K562 (cell line): Measurements from ENCODE around the gene GYPC. TPM values are rescaled to one million over a fixed set of nuclear protein-coding genes. Genes with fewer than 3 reads are reported as not detected.

Experiments
- ATAC-seq: fragments of 200-7000 bp; cut with Tn5 transposase; 3 replicates; pipeline ENCODE4 v1.9.1; 2020; ENCODE audit warnings: moderate library complexity
- BruUV-seq: library from RNA; stranded (reverse); fragments of 400-500 nt; replicated peaks from 2 replicates; lab custom pipeline; 2021; lab: Mats Ljungman, UMichigan
- CTCF ChIA-PET: fragments of 300-600 bp; formaldehyde crosslinking; extraction: SDS; loops from one replicate; lab custom pipeline; 2021; ENCODE audit warnings: low intra/inter-chr PET ratio; lab: Yijun Ruan, JAX
- POLR2A ChIA-PET: fragments of 300-600, 350-650 bp; sonication (Branson Sonifier 250); formaldehyde crosslinking; extraction: SDS; loops from one replicate; lab custom pipeline; 2021; ENCODE audit warnings: antibody characterized with exemption, inconsistent platforms; lab: Yijun Ruan, JAX
- DNase-seq, 4 experiments: peaks; one replicate each; pipeline versions ENCODE4 v3.0.0 to v3.0.0-alpha.2; 2011 to 2018; ENCODE audit warnings: low spot score in 3 of 4, mixed read lengths in 3 of 4; ENCODE audit errors: extremely low read depth in 1 of 4
- FAIRE-seq: peaks from 2 replicates; lab custom pipeline; 2011; peaks lifted over from hg19 to GRCh38; lab: Jason Lieb, UNC
- H2AFZ ChIP-seq: 2 replicates; pipeline ENCODE4 v1.6.0; 2011; ENCODE audit warnings: low read depth, low read length, control low read depth, inconsistent platforms
- H3K27ac ChIP-seq: fragments of 200-600 bp; 3 replicates; pipeline ENCODE4 v1.8.0; 2011; ENCODE audit warnings: low read depth, mild to moderate bottlenecking, control low read depth, inconsistent platforms, low read length, moderate library complexity, mixed read lengths; ENCODE audit errors: extremely low read depth
- H3K27me3 ChIP-seq, 2 experiments: fragments of 300-600 bp in 1 of 2; 2 replicates in 1 of 2; 3 replicates in 1 of 2; pipeline versions ENCODE4 v1.6.0 to v1.8.0; 2011; ENCODE audit warnings: inconsistent platforms in 2 of 2, low read length in 2 of 2, mild to moderate bottlenecking in 1 of 2, mixed read lengths in 1 of 2, moderate library complexity in 1 of 2; ENCODE audit not compliant: control insufficient read depth in 2 of 2, insufficient read depth in 2 of 2
- H3K36me3 ChIP-seq: fragments of 300-600 bp; 3 replicates; pipeline ENCODE4 v1.8.0; 2011; ENCODE audit warnings: mild to moderate bottlenecking, low read length, inconsistent platforms; ENCODE audit not compliant: control insufficient read depth, insufficient read depth
- H3K4me1 ChIP-seq, 2 experiments: fragments of 200-600 bp in 1 of 2; replicated peaks in 1 of 2; 2 replicates in 1 of 2; 3 replicates in 1 of 2; pipeline versions ENCODE4 v1.5.1 to v1.8.0; 2011; ENCODE audit warnings: inconsistent platforms in 2 of 2, low read length in 2 of 2, mild to moderate bottlenecking in 1 of 2, mixed read lengths in 1 of 2, moderate library complexity in 1 of 2; ENCODE audit not compliant: control insufficient read depth in 2 of 2, insufficient read depth in 2 of 2
- H3K4me2 ChIP-seq: 2 replicates; pipeline ENCODE4 v1.6.1; 2011; ENCODE audit warnings: low read length, control low read depth, inconsistent platforms, mixed read lengths; ENCODE audit not compliant: insufficient read depth
- H3K4me3 ChIP-seq: fragments of 200-600 bp; sonication (generic), shearing (Covaris generic); 2 replicates; pipeline ENCODE4 v1.5.1; 2016; ENCODE audit warnings: control low read depth, inconsistent platforms
- H3K79me2 ChIP-seq: fragments of 200-600 bp; 3 replicates; pipeline ENCODE4 v1.8.0; 2011; ENCODE audit warnings: low read length, inconsistent platforms; ENCODE audit not compliant: control insufficient read depth, insufficient read depth
- H3K9ac ChIP-seq, 2 experiments: 2 replicates each; pipeline versions ENCODE4 v1.6.0 to v1.6.1; 2011; ENCODE audit warnings: low read depth in 2 of 2, low read length in 2 of 2, control low read depth in 1 of 2, inconsistent platforms in 1 of 2, mild to moderate bottlenecking in 1 of 2, mixed read lengths in 1 of 2; ENCODE audit not compliant: insufficient read depth in 1 of 2
- H3K9me1 ChIP-seq: one replicate; pipeline ENCODE4 v1.6.0; 2011; ENCODE audit warnings: inconsistent platforms, mild to moderate bottlenecking, low read length, moderate library complexity; ENCODE audit not compliant: control insufficient read depth, insufficient read depth
- H3K9me3 ChIP-seq: replicated peaks from 2 replicates; pipeline ENCODE4 v1.5.1; 2011; ENCODE audit warnings: low read depth, low read length, inconsistent platforms; ENCODE audit not compliant: control insufficient read depth, insufficient read depth
- H4K20me1 ChIP-seq: replicated peaks from 2 replicates; pipeline ENCODE4 v1.6.1; 2011; ENCODE audit warnings: low read length, inconsistent platforms, mixed read lengths; ENCODE audit not compliant: control insufficient read depth, insufficient read depth
- FOXK1 ChIP-seq: sonication (generic); formaldehyde crosslinking; IDR thresholded peaks from 2 replicates; pipeline ENCODE4 v1.8.0; 2022; ENCODE audit warnings: missing genetic modification reagents, mild to moderate bottlenecking, borderline replicate concordance
- GABPB2 ChIP-seq: fragments of 250-450 bp; sonication (Bioruptor Pico); conservative IDR thresholded peaks from 2 replicates; pipeline ENCODE4 v1.5.1; 2021; ENCODE audit warnings: mild to moderate bottlenecking
- GTF2B ChIP-seq: IDR thresholded peaks from 2 replicates; pipeline ENCODE4 v1.6.1; 2011; ENCODE audit not compliant: insufficient read length; ENCODE audit errors: extremely low read depth
- HIVEP1 ChIP-seq: fragments of 250-450 bp; sonication (Bioruptor Pico); IDR thresholded peaks from 2 replicates; pipeline ENCODE4 v1.4.0; 2020; ENCODE audit warnings: mild to moderate bottlenecking
- HMGN3 ChIP-seq: IDR thresholded peaks from 2 replicates; pipeline ENCODE4 v1.6.1; 2011; ENCODE audit warnings: borderline replicate concordance, low read depth, mild to moderate bottlenecking, mixed read lengths, low read length; ENCODE audit not compliant: insufficient read length; ENCODE audit errors: extremely low read depth
- JUN ChIP-seq, 2 experiments: sonication (generic) in 1 of 2; formaldehyde crosslinking in 1 of 2; IDR thresholded peaks; 2 replicates each; pipeline versions ENCODE4 v1.6.1 to v1.8.0; 2012 to 2022; ENCODE audit warnings: borderline replicate concordance in 2 of 2, mild to moderate bottlenecking in 2 of 2, improper control_type of control experiment in 1 of 2, low read depth in 1 of 2, low read length in 1 of 2, missing genetic modification reagents in 1 of 2
- KAT2B ChIP-seq: IDR thresholded peaks from one replicate; pipeline ENCODE4 v1.6.1; 2012; ENCODE audit warnings: low read depth, mild to moderate bottlenecking, control low read depth, inconsistent platforms, low read length, moderate library complexity
- MCM3 ChIP-seq: fragments of 450-650 bp; IDR thresholded peaks from 2 replicates; pipeline ENCODE4 v1.6.1; 2016
- MTA3 ChIP-seq: fragments of 450-650 bp; formaldehyde crosslinking; IDR thresholded peaks from 2 replicates; pipeline ENCODE4 v1.6.1; 2017; ENCODE audit warnings: mild to moderate bottlenecking, borderline replicate concordance
- PHF20 ChIP-seq: fragments of 450-650 bp; IDR thresholded peaks from 2 replicates; pipeline ENCODE4 v1.6.1; 2018; ENCODE audit not compliant: partially characterized antibody
- SRSF1 ChIP-seq: fragments of 200-400 bp; formaldehyde crosslinking; IDR thresholded peaks from 2 replicates; pipeline ENCODE4 v1.6.1; 2017; ENCODE audit warnings: mild to moderate bottlenecking, low read depth, low read length, moderate library complexity
- TAF9B ChIP-seq: fragments of 450-650 bp; IDR thresholded peaks from 2 replicates; pipeline ENCODE4 v1.6.1; 2018; ENCODE audit warnings: mild to moderate bottlenecking; ENCODE audit not compliant: partially characterized antibody
- THAP7 ChIP-seq: fragments of 250-450 bp; sonication (Bioruptor Pico); IDR thresholded peaks from 2 replicates; pipeline ENCODE4 v1.5.0; 2021
- WHSC1 ChIP-seq: IDR thresholded peaks from one replicate; pipeline ENCODE4 v1.6.1; 2012; ENCODE audit warnings: low read length, control low read depth, inconsistent platforms
- XRCC3 ChIP-seq: fragments of 450-650 bp; IDR thresholded peaks from 2 replicates; pipeline ENCODE4 v1.6.1; 2017; ENCODE audit warnings: mild to moderate bottlenecking, moderate library complexity
- ZKSCAN1 ChIP-seq: fragments of 150-350 bp; IDR thresholded peaks from 2 replicates; pipeline ENCODE4 v1.6.1; 2016; ENCODE audit warnings: low read depth, low read length
- ZNF140 ChIP-seq: fragments of 250-450 bp; sonication (Bioruptor Pico); IDR thresholded peaks from 2 replicates; pipeline ENCODE4 v1.8.0; 2021; ENCODE audit warnings: moderate library complexity, mild to moderate bottlenecking, inconsistent platforms
- ZNF280A ChIP-seq: fragments of 450-650 bp; IDR thresholded peaks from 2 replicates; pipeline ENCODE4 v1.6.1; 2018; ENCODE audit warnings: mild to moderate bottlenecking, low read depth; ENCODE audit not compliant: partially characterized antibody
- WGBS: fragments of 100-300 bp; shearing (Covaris generic); methylation state at CpG from one replicate; pipeline ENCODE4 v1.1.6; 2016; ENCODE audit warnings: low coverage, mixed read lengths; ENCODE audit not compliant: insufficient coverage; ENCODE audit errors: missing lambda C conversion rate; 5-methylcytosine and 5-hydroxymethylcytosine counted together
- in situ Hi-C: fragments of 300-500 bp; cut with MboI; formaldehyde crosslinking; loops from 4 replicates; pipeline ENCODE4 v1.15.0; 2018; ENCODE audit warnings: inconsistent platforms, mixed read lengths
- intact Hi-C: fragments of 100-400 bp; cut with micrococcal nuclease; formaldehyde crosslinking; loops from 2 replicates; pipeline ENCODE4 v1.14.2; 2022
- polyA plus RNA-seq, 8 experiments: library from polyadenylated mRNA; depleted of rRNA in 4 of 8; stranded (reverse) in 5 of 8; unstranded in 3 of 8; fragments of >200 nt; fragmentation: Nextera tagmentation in 2 of 8; fragmentation: Illumina TruSeq in 1 of 8; extraction: Ambion mirVana in 2 of 8; extraction: Trizol in 1 of 8; gene quantifications; 2 replicates each; pipeline versions ENCODE4 v1.2.1 to v1.2.3, GENCODE V29; 2011 to 2014; ENCODE audit warnings: inconsistent platforms in 1 of 8, missing spikeins in 1 of 8
- total RNA-seq, 7 experiments: library from RNA; depleted of rRNA in 6 of 7; stranded (reverse); fragments of >200 nt in 6 of 7; fragmentation: Illumina TruSeq in 2 of 7; extraction: Trizol in 2 of 7; gene quantifications; 2 replicates each; pipeline versions ENCODE4 v1.2.1 to v1.2.3, GENCODE V29; 2011 to 2021; ENCODE audit warnings: low replicate concordance in 1 of 7

Gene GYPC
- total and polyA plus RNA-seq, 9 of the 15 experiments (the other 6 are each of a cell fraction or from before 2014, with no cell fraction given): 50.6 to 282 (median 194) TPM

GRCh38 chr2:126655051-126655450 lies 907 bp upstream of the GYPC start (continued):
- TF ChIP-seq GTF2B: no peak

GRCh38 chr2:126656431-126657147 lies 631 bp downstream of the GYPC start:
- Histone ChIP-seq H4K20me1 (peaks cover 7% of the 10 kb centered on the region; the same call in 1 of the 2 replicates), H3K9ac (peak overlapping the region; percentile 96 to 99), H3K9me1 (no peaks in the 10 kb centered on the region), H2AFZ (peak overlapping the region; percentile 79), H3K4me3 (peak overlapping the region; percentile 82), H3K9me3 (peaks cover 5% of the 10 kb centered on the region; the same call in 1 of the 2 replicates), H3K79me2 (peaks cover 64% of the 10 kb centered on the region), H3K4me2 (peak overlapping the region; percentile 92), H3K4me1 (peaks cover 52 to 55% of the 10 kb centered on the region in 2 experiments), H3K27ac (peak overlapping the region; percentile 92), H3K27me3 (no peaks in the 10 kb centered on the region), H3K36me3 (peaks cover 33% of the 10 kb centered on the region)
- peak; percentile 63 for ATAC-seq
- no peak for FAIRE-seq
- ChIA-PET CTCF (no interaction called here), POLR2A (interaction anchor here (1.3 to 1.8 kb wide), 2 partner anchors 13 to 19 kb away, joined by 5 read pairs; no protein-coding TSS in a partner anchor)
- intact Hi-C loops: loop anchor here (1.0 to 2.0 kb wide), 3 partner anchors 11 to 348 kb away; no protein-coding TSS in a partner anchor
- WGBS: under 1% methylated on average over 26 of the region's 38 CpGs
- peak in 2 of 4 experiments; percentile 55 to 62 for DNase-seq
- BruUV-seq: TSS peak; percentile 82
- in situ Hi-C loops: no loop called here
- TF ChIP-seq HMGN3: peak; percentile 3
- TF ChIP-seq KAT2B: no peak
- TF ChIP-seq MTA3: 0 out of 2 replicates have a peak, but pooled peaks have one; percentile 6
- TF ChIP-seq THAP7: no peak
- peak; percentile 10 for TF ChIP-seq TAF9B
- TF ChIP-seq HIVEP1: no peak
- no peak for TF ChIP-seq PHF20
- TF ChIP-seq ZKSCAN1: no peak
- no peak for TF ChIP-seq MCM3
- TF ChIP-seq SRSF1: no peak
- TF ChIP-seq FOXK1 (CRISPR knock-in tag): no peak
- TF ChIP-seq ZNF140 (CRISPR knock-in tag): no peak
- TF ChIP-seq ZNF280A: no peak
- no peak for TF ChIP-seq JUN (IDR thresholded peaks at IDR 0.05; ENCODE audit: borderline replicate concordance, low read depth, low read length)
- TF ChIP-seq JUN (CRISPR knock-in tag; IDR thresholded peaks at IDR 0.05; ENCODE audit: borderline replicate concordance): no peak
- no peak for TF ChIP-seq GABPB2
- TF ChIP-seq XRCC3: no peak
- no peak for TF ChIP-seq WHSC1
